Measurements from ENCODE around the gene UBE4A. TPM values are rescaled to one million over a fixed set of nuclear protein-coding genes. Genes with fewer than 3 reads are reported as not detected.

UBE4A gene
- total RNA-seq, 1 experiment from 2014 or later = 106 TPM

DNA sequence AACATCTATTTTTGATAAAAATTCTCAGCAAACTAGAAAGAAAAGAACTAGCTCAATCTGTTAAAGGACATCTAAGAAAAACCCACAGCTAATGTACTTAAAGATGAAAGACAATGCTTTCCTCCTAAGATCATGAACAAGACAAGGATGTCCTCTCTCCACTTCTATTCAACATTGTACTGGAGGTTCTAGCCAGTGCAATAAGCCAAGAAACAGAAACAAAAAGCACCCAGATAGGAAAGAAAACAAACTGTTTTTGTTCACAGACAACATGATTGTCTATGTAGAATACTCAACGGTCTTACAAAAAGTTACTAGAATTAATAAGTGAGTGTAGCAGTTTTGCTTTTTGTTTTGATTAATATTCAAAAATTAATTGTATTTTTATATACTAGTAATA is 24.7 kb upstream of the UBE4A start:
- intact Hi-C loops (cut with micrococcal nuclease; ENCODE audit: unreplicated experiment) = no loop called here
- CTCF ChIA-PET = interaction anchor here (1.7 kb wide), 1 partner anchor 39 kb away, joined by 3 read pairs; no protein-coding TSS in a partner anchor

DNA sequence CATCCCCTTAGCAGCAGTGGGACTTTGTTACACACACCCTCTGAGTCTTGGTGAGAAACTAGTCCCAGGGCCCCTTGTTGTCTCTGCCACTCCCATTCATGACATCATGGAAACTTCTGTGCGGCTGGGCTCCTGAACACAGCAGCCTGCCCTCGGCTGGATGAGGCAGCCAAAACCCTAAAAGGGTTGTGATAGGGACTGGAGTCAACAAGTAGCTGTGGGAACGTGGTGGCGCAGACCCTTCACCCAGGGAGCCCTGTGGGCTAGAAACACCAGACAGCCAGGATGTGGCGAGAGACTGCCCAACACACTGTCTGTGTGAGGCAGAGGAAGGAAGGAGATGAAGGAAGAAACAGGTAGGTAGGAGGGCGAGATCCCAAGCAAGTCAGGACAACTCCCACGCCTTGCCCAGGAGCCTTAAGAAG is 20.8 kb upstream of the UBE4A start:
- Mint-ChIP-seq H3K27me3 (ENCODE audit: insufficient read depth, unreplicated experiment) (no peaks in the 10 kb centered on the region), H3K9me3 (ENCODE audit: unreplicated experiment) (no peaks in the 10 kb centered on the region), H3K36me3 (ENCODE audit: insufficient read depth, unreplicated experiment) (peaks cover 6% of the 10 kb centered on the region), H3K27ac (ENCODE audit: unreplicated experiment) (peak overlapping the region; percentile 46), H3K4me3 (ENCODE audit: unreplicated experiment) (no peak overlapping the region), H3K4me1 (ENCODE audit: low read depth, unreplicated experiment) (peaks cover 7% of the 10 kb centered on the region)
- intact Hi-C loops (cut with micrococcal nuclease; ENCODE audit: unreplicated experiment) = no loop called here
- Histone ChIP-seq H3K27me3 (replicated peaks; ENCODE audit: control insufficient read depth, insufficient read depth, low read length) (no peaks in the 10 kb centered on the region), H3K4me1 (peaks cover 15% of the 10 kb centered on the region), H3K4me3 (ENCODE audit: low read depth, low read length) (no peak overlapping the region), H3K9me3 (no peaks in the 10 kb centered on the region), H3K36me3 (ENCODE audit: control insufficient read depth, insufficient read depth, low read length) (no peaks in the 10 kb centered on the region)
- peak; percentile 64 to 77 for DNase-seq
- TF ChIP-seq, protein P1, sequence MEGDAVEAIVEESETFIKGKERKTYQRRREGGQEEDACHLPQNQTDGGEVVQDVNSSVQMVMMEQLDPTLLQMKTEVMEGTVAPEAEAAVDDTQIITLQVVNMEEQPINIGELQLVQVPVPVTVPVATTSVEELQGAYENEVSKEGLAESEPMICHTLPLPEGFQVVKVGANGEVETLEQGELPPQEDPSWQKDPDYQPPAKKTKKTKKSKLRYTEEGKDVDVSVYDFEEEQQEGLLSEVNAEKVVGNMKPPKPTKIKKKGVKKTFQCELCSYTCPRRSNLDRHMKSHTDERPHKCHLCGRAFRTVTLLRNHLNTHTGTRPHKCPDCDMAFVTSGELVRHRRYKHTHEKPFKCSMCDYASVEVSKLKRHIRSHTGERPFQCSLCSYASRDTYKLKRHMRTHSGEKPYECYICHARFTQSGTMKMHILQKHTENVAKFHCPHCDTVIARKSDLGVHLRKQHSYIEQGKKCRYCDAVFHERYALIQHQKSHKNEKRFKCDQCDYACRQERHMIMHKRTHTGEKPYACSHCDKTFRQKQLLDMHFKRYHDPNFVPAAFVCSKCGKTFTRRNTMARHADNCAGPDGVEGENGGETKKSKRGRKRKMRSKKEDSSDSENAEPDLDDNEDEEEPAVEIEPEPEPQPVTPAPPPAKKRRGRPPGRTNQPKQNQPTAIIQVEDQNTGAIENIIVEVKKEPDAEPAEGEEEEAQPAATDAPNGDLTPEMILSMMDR (IDR thresholded peaks at IDR 0.05; ENCODE audit: insufficient read depth in 1 of 2, low read depth in 1 of 2, low read length in 1 of 2, severe bottlenecking in 1 of 2, unreplicated experiment in 1 of 2) = no peak
- ChIA-PET POLR2A (no interaction called here), CTCF (interaction anchor here (0.6 to 1.4 kb wide), 4 partner anchors 12 to 392 kb away, joined by 3 read pairs; no protein-coding TSS in a partner anchor)
- BruUV-seq (replicated peaks) = no TSS peak

More for the DNA sequence above, 24.7 kb upstream of the UBE4A start:
- peaks cover 7% of the 10 kb centered on the region for H3K4me1 Mint-ChIP-seq (ENCODE audit: low read depth, unreplicated experiment)
- POLR2A ChIA-PET = no interaction called here
- Histone ChIP-seq H3K36me3 (ENCODE audit: control insufficient read depth, insufficient read depth, low read length) (no peaks in the 10 kb centered on the region; the same call in 1 of the 2 replicates), H3K9me3 (peaks cover 4% of the 10 kb centered on the region; the same call in 1 of the 2 replicates), H3K27me3 (replicated peaks; ENCODE audit: control insufficient read depth, insufficient read depth, low read length) (no peaks in the 10 kb centered on the region), H3K4me1 (peaks cover 7% of the 10 kb centered on the region; the same call in 1 of the 2 replicates), H3K4me3 (ENCODE audit: low read depth, low read length) (no peak overlapping the region)
- H3K4me3 Mint-ChIP-seq (ENCODE audit: unreplicated experiment) = no peak overlapping the region
- H3K27ac Mint-ChIP-seq (ENCODE audit: unreplicated experiment) = no peak overlapping the region
- H3K9me3 Mint-ChIP-seq (ENCODE audit: unreplicated experiment) = no peaks in the 10 kb centered on the region
- no TSS peak for BruUV-seq (replicated peaks)
- peaks cover 6% of the 10 kb centered on the region for H3K36me3 Mint-ChIP-seq (ENCODE audit: insufficient read depth, unreplicated experiment)
- no peak for DNase-seq
- TF ChIP-seq, protein P1 (IDR thresholded peaks at IDR 0.05; ENCODE audit: insufficient read depth in 1 of 2, low read depth in 1 of 2, low read length in 1 of 2, severe bottlenecking in 1 of 2, unreplicated experiment in 1 of 2) = no peak
- no peaks in the 10 kb centered on the region for H3K27me3 Mint-ChIP-seq (ENCODE audit: insufficient read depth, unreplicated experiment)

DNA sequence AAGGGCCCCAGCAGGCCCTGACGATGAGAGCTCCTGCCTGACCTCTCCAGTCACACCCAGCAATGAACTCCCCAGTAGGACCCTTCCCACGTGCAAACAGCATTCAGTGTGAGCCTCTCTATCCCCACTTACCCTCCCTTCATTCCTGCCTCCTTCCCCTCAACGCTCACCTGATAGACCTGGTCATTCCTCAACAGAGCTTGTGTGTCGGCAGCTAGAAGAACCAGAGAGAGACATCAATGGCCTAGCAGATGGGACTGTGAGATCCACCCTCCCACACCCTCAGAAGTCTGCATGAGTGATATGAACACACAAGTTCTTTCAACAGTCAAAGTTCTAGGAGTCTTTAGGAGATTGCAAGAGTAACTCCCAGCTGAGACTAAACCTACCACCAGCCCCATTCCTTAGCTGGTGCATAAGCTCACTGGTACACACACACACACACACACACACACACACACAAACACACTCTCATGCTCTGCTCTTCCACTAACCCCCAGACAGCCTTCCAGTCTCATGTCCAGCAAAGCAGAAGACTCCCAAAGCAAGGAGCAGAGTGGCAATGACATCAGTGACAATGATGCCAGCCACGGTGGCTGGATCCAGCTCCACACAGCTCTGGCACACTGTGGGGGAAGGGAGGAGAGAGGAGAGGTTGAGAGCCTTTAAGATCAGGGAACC is 20.0 kb upstream of the UBE4A start:
- TF ChIP-seq, protein P1 (IDR thresholded peaks at IDR 0.05; ENCODE audit: insufficient read depth in 1 of 2, low read depth in 1 of 2, low read length in 1 of 2, severe bottlenecking in 1 of 2, unreplicated experiment in 1 of 2) = no peak
- intact Hi-C loops (cut with micrococcal nuclease; ENCODE audit: unreplicated experiment) = no loop called here
- no TSS peak for BruUV-seq (replicated peaks)
- no peaks in the 10 kb centered on the region for H3K27me3 ChIP-seq (replicated peaks; ENCODE audit: control insufficient read depth, insufficient read depth, low read length)
- peak overlapping the region; percentile 46 for H3K27ac Mint-ChIP-seq (ENCODE audit: unreplicated experiment)
- no peaks in the 10 kb centered on the region for H3K36me3 ChIP-seq (ENCODE audit: control insufficient read depth, insufficient read depth, low read length)
- H3K4me1 Mint-ChIP-seq (ENCODE audit: low read depth, unreplicated experiment) = peaks cover 7% of the 10 kb centered on the region
- no peaks in the 10 kb centered on the region for H3K27me3 Mint-ChIP-seq (ENCODE audit: insufficient read depth, unreplicated experiment)
- no peaks in the 10 kb centered on the region for H3K9me3 ChIP-seq
- ChIA-PET CTCF (interaction anchor here (0.6 to 1.3 kb wide), 2 partner anchors 12 to 44 kb away, joined by 3 read pairs; no protein-coding TSS in a partner anchor), POLR2A (no interaction called here)
- DNase-seq = no peak
- H3K4me3 ChIP-seq (ENCODE audit: low read depth, low read length) = no peak overlapping the region
- no peaks in the 10 kb centered on the region for H3K9me3 Mint-ChIP-seq (ENCODE audit: unreplicated experiment)
- H3K36me3 Mint-ChIP-seq (ENCODE audit: insufficient read depth, unreplicated experiment) = peaks cover 6% of the 10 kb centered on the region
- H3K4me1 ChIP-seq = peaks cover 15% of the 10 kb centered on the region
- H3K4me3 Mint-ChIP-seq (ENCODE audit: unreplicated experiment) = no peak overlapping the region

All from Caco-2 (cell line).